Activated T-helper 2 cell treated with anti-CD3 and anti-CD28 coated beads, Interferon-gamma antibody, Interleukin-2, Interleukin-4, amounts not matched to agents 10 μg/mL and 5 μg/mL and 100 μg/mL, durations not matched to agents 14 hours and 24 hours and 36 hours (primary cell): ENCODE data around the gene TXNDC12. TPM values are rescaled to one million over a fixed set of nuclear protein-coding genes. Genes with fewer than 3 reads are reported as not detected.
"Not testable (repeated sequence)": the region's sequence is repeated elsewhere in the genome, so short reads cannot be mapped to it uniquely, and the experiment has no call there.

Source experiments
- DNase-seq: peaks from one replicate; pipeline ENCODE4 v3.0.0; 2021; ENCODE audit warnings: low spot score
- H3K27ac Mint-ChIP-seq: one replicate; pipeline ENCODE4 v1.8.0; 2021; ENCODE audit warnings: mixed read lengths
- H3K27me3 Mint-ChIP-seq: one replicate; pipeline ENCODE4 v1.8.0; 2021; ENCODE audit warnings: low read depth, mixed read lengths
- H3K36me3 Mint-ChIP-seq: one replicate; pipeline ENCODE4 v1.8.0; 2021; ENCODE audit warnings: low read depth, mixed read lengths
- H3K4me1 Mint-ChIP-seq: one replicate; pipeline ENCODE4 v1.8.0; 2021; ENCODE audit warnings: low read depth, mixed read lengths
- H3K4me3 Mint-ChIP-seq: one replicate; pipeline ENCODE4 v1.8.0; 2021; ENCODE audit warnings: low read depth, mild to moderate bottlenecking, moderate library complexity, mixed read lengths
- H3K9me3 Mint-ChIP-seq: one replicate; pipeline ENCODE4 v1.8.0; 2021; ENCODE audit warnings: mixed read lengths
- intact Hi-C: fragments of 100-400 bp; cut with micrococcal nuclease; formaldehyde crosslinking; loops from one replicate; pipeline ENCODE4 v1.15.1; 2023
- total RNA-seq: library from RNA; stranded (reverse); gene quantifications from 2 replicates; pipeline ENCODE4 v1.2.3, GENCODE V29; 2022

TXNDC12 gene
- total RNA-seq, 1 donor from 2014 or later: 44.9 TPM

- intact Hi-C loops: loop anchor here (5.0 to 10.0 kb wide), 4 partner anchors 82 to 1992 kb away; partner anchors contain the start of genes CC2D1B, ORC1, PRPF38A and TCEANC2
- Mint-ChIP-seq H3K9me3 (no peaks in the 10 kb centered on the region), H3K36me3 (peaks cover 47% of the 10 kb centered on the region), H3K4me3 (no peak overlapping the region), H3K4me1 (peaks cover 29% of the 10 kb centered on the region), H3K27me3 (no peaks in the 10 kb centered on the region), H3K27ac (no peak overlapping the region)
- no peak for DNase-seq
These were observed 4.9 kb upstream of the TXNDC12 start for GRCh38 chr1:52059888-52060287.

DNA sequence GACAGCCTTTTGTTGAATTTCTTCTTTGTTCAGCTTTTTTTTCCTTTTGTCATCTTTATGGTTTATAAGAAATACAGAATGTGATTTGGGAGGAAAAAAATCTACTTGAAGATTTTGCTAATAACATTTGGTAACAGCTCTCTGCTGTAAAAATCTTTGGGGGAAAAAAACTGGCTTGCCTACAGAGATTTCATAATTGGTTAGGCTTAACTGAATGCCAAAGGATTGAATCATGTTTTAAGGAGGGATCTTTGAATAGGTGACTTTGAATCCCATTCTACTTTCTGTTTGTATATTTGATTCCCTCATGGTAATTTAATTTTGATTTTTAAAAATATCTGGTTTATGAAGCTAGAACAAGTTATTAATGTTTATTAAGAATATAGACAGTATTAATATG lies 4.3 kb upstream of the TXNDC12 start:
- H3K27ac Mint-ChIP-seq: no peak overlapping the region
- peak overlapping the region; percentile 45 for H3K4me3 Mint-ChIP-seq
- H3K9me3 Mint-ChIP-seq: no peaks in the 10 kb centered on the region
- H3K27me3 Mint-ChIP-seq: no peaks in the 10 kb centered on the region
- DNase-seq: no peak
- H3K4me1 Mint-ChIP-seq: peaks cover 30% of the 10 kb centered on the region
- peaks cover 43% of the 10 kb centered on the region for H3K36me3 Mint-ChIP-seq
- intact Hi-C loops: loop anchor here (5.0 to 10.0 kb wide), 4 partner anchors 83 to 1993 kb away; partner anchors contain the start of genes CC2D1B, ORC1, PRPF38A and TCEANC2

DNA sequence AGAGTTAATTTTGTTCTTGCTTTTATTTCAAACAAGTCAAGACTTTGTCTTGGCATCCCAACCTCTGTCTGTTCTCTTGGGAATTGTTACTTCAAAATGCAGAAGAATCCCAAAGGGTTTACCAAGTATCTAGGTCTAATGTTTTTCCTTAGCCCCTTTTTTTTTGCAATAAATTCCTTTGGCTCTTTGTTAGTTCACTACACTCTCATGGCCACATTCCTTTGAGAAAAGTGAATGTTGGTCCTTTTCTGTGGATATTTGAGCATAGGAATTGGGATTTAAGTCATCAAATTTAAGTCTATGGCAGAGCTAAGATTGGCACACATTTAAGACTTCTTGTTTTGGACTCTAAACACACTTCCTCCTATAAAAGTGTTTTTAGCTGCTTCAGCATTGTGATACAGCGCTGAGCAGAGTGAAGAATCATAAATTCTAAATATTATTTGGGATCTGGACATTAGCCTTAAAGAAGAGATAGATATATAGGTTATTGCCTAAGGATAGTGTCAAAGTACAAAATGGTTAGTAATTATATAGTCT lies 3.0 kb upstream of the TXNDC12 start:
- Mint-ChIP-seq H3K36me3 (peaks cover 35% of the 10 kb centered on the region), H3K27me3 (no peaks in the 10 kb centered on the region), H3K9me3 (no peaks in the 10 kb centered on the region), H3K27ac (no peak overlapping the region), H3K4me1 (peaks cover 36% of the 10 kb centered on the region), H3K4me3 (peak overlapping the region; percentile 100)
- no peak for DNase-seq
- intact Hi-C loops: loop anchor here (5.0 to 10.0 kb wide), 4 partner anchors 84 to 1994 kb away; partner anchors contain the start of genes CC2D1B, ORC1, PRPF38A and TCEANC2

DNA sequence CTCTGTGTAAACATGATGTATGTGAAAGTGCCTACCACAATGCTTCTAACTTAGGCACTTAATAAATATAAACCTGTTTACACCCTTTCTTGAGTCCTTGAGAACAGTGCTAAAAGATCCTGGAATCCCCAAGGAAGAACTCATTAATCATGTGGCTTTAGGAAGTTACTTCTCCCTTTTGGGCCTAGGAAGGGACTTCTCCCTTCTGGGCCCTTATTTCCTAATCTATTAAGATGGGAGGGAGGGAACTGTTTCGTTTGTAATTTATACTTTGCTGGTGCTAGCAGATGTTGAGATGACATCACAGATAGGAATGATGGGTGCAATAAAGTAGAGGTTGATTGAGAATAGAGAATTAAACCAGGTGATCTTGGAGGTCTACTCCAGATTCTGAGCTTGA lies 2.3 kb upstream of the TXNDC12 start:
- no peaks in the 10 kb centered on the region for H3K9me3 Mint-ChIP-seq
- H3K27ac Mint-ChIP-seq: peak overlapping the region; percentile 100
- H3K4me3 Mint-ChIP-seq: peak overlapping the region; percentile 100
- no peak for DNase-seq
- intact Hi-C loops: loop anchor here (5.0 to 10.0 kb wide), 4 partner anchors 85 to 1995 kb away; partner anchors contain the start of genes CC2D1B, ORC1, PRPF38A and TCEANC2
- peaks cover 38% of the 10 kb centered on the region for H3K4me1 Mint-ChIP-seq
- H3K36me3 Mint-ChIP-seq: peaks cover 34% of the 10 kb centered on the region
- H3K27me3 Mint-ChIP-seq: no peaks in the 10 kb centered on the region

GRCh38 chr1:52056937-52057231 lies 1.9 kb upstream of the TXNDC12 start:
- Mint-ChIP-seq H3K36me3 (peaks cover 36% of the 10 kb centered on the region), H3K9me3 (no peaks in the 10 kb centered on the region), H3K4me3 (peak overlapping the region; percentile 100), H3K4me1 (peaks cover 41% of the 10 kb centered on the region), H3K27me3 (no peaks in the 10 kb centered on the region), H3K27ac (peak overlapping the region; percentile 100)
- no peak for DNase-seq
- intact Hi-C loops: loop anchor here (1.0 to 10.0 kb wide), 6 partner anchors 85 to 1995 kb away; partner anchors contain the start of genes CC2D1B, ORC1, PRPF38A and TCEANC2

- no peaks in the 10 kb centered on the region for H3K9me3 Mint-ChIP-seq
- H3K27ac Mint-ChIP-seq: peak within 1 kb of the TSS; percentile 100
- peaks cover 34% of the 10 kb centered on the region for H3K36me3 Mint-ChIP-seq
- no peaks in the 10 kb centered on the region for H3K27me3 Mint-ChIP-seq
- peaks cover 41% of the 10 kb centered on the region for H3K4me1 Mint-ChIP-seq
- peak; percentile 93 for DNase-seq
- H3K4me3 Mint-ChIP-seq: peak within 1 kb of the TSS; percentile 100
- intact Hi-C loops: loop anchor here (1.0 to 10.0 kb wide), 6 partner anchors 86 to 1996 kb away; partner anchors contain the start of genes CC2D1B, ORC1, PRPF38A and TCEANC2
These were observed 1.4 kb upstream of the TXNDC12 start, which contains the start of gene BTF3L4 for GRCh38 chr1:52056163-52056936. Gene BTF3L4, plus strand, starts transcription at chr1:52056295. Its CDS starts 3,553 bp downstream, at chr1:52059848.

GRCh38 chr1:52055866-52056162 lies 823 bp upstream of the TXNDC12 start:
- Mint-ChIP-seq H3K36me3 (peaks cover 33% of the 10 kb centered on the region), H3K4me3 (peak overlapping the region; percentile 97), H3K4me1 (peaks cover 43% of the 10 kb centered on the region), H3K9me3 (no peaks in the 10 kb centered on the region), H3K27ac (peak overlapping the region; percentile 94), H3K27me3 (no peaks in the 10 kb centered on the region)
- intact Hi-C loops: loop anchor here (1.0 to 10.0 kb wide), 8 partner anchors 23 to 1996 kb away; partner anchors contain the start of genes CC2D1B, KTI12, NRDC and ORC1
- DNase-seq: no peak

DNA sequence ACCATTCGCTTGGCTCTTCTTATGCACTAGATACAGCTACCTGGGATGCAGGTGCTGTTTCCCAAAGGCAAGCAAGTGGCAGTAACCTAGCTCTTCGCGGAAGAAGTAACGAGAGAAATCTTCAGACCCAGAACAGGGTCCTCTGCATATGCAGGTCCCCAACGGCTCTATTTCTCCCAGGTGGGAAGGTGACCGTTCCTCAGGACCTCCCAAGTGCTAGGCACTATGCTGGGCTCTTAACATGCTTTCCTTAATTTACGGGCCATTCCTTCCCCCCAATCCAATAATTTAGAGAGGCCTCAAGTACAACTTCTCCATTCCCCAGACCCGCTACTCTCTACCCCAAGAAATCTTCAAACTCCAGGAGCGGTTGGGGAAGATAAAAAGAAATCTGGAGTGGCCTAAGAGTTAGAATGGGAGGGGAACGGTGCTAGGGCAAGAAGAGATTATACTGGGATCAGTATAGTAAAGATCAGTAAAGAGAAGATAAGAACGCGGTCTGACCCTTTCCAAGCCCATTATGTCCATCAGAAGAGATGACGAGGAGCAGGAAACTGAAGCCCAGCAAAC lies 410 bp downstream of the TXNDC12 start:
- H3K9me3 Mint-ChIP-seq: no peaks in the 10 kb centered on the region
- intact Hi-C loops: loop anchor here (1.0 to 10.0 kb wide), 6 partner anchors 21 to 1998 kb away; partner anchors contain the start of genes CC2D1B, KTI12, NRDC and ORC1
- H3K36me3 Mint-ChIP-seq: peaks cover 31% of the 10 kb centered on the region
- H3K4me1 Mint-ChIP-seq: peaks cover 43% of the 10 kb centered on the region
- H3K4me3 Mint-ChIP-seq: peak overlapping the region; percentile 97
- no peak for DNase-seq
- no peaks in the 10 kb centered on the region for H3K27me3 Mint-ChIP-seq
- peak overlapping the region; percentile 94 for H3K27ac Mint-ChIP-seq

DNA sequence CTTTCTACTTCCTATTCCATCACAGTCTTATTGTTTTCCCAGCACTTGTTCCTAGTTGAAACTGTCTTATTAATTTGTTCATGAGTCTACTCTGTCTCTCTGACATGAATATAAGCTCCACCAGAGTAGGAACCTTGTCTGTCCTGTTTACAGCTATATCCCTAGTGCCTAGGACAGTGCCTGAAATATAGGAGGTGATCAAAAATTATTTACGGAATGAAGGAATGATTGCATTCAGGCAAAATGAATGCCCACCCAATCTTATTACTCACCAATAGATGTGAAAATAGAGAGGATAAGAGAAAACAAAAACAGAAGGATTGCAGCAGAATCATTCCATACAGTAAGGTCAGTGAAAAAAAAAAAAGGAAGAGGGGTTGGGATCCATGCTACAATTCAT lies 1.1 kb downstream of the TXNDC12 start:
- peak overlapping the region; percentile 97 for H3K4me3 Mint-ChIP-seq
- H3K27ac Mint-ChIP-seq: peak overlapping the region; percentile 11
- H3K4me1 Mint-ChIP-seq: peaks cover 39% of the 10 kb centered on the region
- intact Hi-C loops: loop anchor here (10.0 kb wide), 1 partner anchor 351 kb away; the partner anchor contains the start of genes ORC1 and PRPF38A
- H3K36me3 Mint-ChIP-seq: peaks cover 27% of the 10 kb centered on the region
- DNase-seq: no peak
- no peaks in the 10 kb centered on the region for H3K9me3 Mint-ChIP-seq
- H3K27me3 Mint-ChIP-seq: no peaks in the 10 kb centered on the region

DNA sequence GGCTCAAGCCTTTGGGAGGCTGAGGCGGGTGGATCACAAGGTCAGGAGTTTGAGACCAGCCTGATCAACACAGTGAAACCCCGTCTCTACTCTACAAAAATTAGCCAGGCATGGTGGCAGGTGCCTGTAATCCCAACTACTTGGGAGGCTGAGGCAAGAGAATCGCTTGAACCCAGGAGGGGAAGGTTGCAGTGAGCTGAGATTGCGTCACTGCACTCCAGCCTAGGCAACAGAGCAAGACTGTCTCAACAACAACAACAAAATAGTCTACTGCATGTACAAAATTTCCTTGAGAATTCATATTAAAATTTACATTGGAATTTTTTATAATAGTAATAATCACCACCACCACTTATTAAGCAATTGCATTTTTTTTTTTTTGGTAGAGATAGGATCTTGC lies 5.7 kb downstream of the TXNDC12 start:
- H3K9me3 Mint-ChIP-seq, H3K27me3 Mint-ChIP-seq, H3K4me3 Mint-ChIP-seq, H3K27ac Mint-ChIP-seq, intact Hi-C loops, DNase-seq: not testable (repeated sequence)
- Mint-ChIP-seq H3K4me1 (peaks cover 22% of the 10 kb centered on the region), H3K36me3 (peaks cover 38% of the 10 kb centered on the region)

- intact Hi-C loops, H3K27me3 Mint-ChIP-seq, H3K9me3 Mint-ChIP-seq, DNase-seq, H3K4me3 Mint-ChIP-seq, H3K27ac Mint-ChIP-seq: not testable (repeated sequence)
- H3K36me3 Mint-ChIP-seq: peaks cover 31% of the 10 kb centered on the region
- H3K4me1 Mint-ChIP-seq: peaks cover 12% of the 10 kb centered on the region
These were observed 9.3 kb downstream of the TXNDC12 start for GRCh38 chr1:52045666-52046195.

DNA sequence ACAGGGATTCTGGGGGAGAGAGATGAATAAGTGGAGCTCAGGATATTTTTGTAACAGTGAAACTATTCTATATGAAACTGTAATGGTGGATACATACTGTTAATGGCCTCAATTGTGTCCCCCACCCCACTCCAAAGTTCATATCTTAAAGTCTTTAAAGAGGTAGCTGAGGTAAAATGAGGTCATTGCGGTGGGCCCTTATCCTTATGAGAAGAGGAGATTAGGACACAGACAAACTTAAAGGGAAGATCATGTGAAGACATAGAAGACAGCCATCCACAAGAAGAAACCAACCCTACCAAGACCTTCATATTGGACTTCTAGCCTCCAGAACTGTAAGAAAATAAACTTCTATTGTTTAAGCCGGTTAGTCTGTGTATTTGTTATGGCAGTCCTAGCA lies 9.8 kb downstream of the TXNDC12 start:
- Mint-ChIP-seq H3K27me3 (no peaks in the 10 kb centered on the region), H3K4me3 (no peak overlapping the region), H3K9me3 (no peaks in the 10 kb centered on the region), H3K27ac (no peak overlapping the region), H3K36me3 (peaks cover 28% of the 10 kb centered on the region), H3K4me1 (peaks cover 10% of the 10 kb centered on the region)
- intact Hi-C loops: no loop called here
- DNase-seq: no peak
